Thyroid gland (tissue), 4 donors: ENCODE measurements around the gene PPDPF. TPM values are rescaled to one million over a fixed set of nuclear protein-coding genes. Genes with fewer than 3 reads are reported as not detected.
"Not testable (repeated sequence)": the region's sequence is repeated elsewhere in the genome, so short reads cannot be mapped to it uniquely, and the experiment has no call there.

Experiments
- DNase-seq, 2 donors: peaks; one replicate each; pipeline ENCODE4 v3.0.0-alpha.2; 2019
- H3K27ac ChIP-seq, 3 donors: fragments of 200-600 bp; sonication (generic); 1 replicate in 2 of 3; 2 replicates in 1 of 3; pipeline ENCODE4 v1.5.1; 2016 to 2019; ENCODE audit warnings: mild to moderate bottlenecking in 1 of 3, moderate library complexity in 1 of 3
- H3K27me3 ChIP-seq: fragments of 200-600 bp; sonication (generic); one replicate; pipeline ENCODE4 v1.5.1; 2019
- H3K36me3 ChIP-seq, 2 donors: fragments of 200-600 bp; sonication (generic); one replicate each; pipeline ENCODE4 v1.5.1; 2016 to 2019
- H3K4me1 ChIP-seq, 2 donors: fragments of 200-600 bp; sonication (generic); one replicate each; pipeline ENCODE4 v1.5.1; 2017 to 2019
- H3K4me3 ChIP-seq, 3 donors: fragments of 200-600 bp; sonication (generic); replicated peaks in 1 of 3; 1 replicate in 2 of 3; 2 replicates in 1 of 3; pipeline ENCODE4 v1.5.1; 2016; ENCODE audit warnings: mild to moderate bottlenecking in 1 of 3
- H3K9me3 ChIP-seq: fragments of 200-600 bp; sonication (generic); one replicate; pipeline ENCODE4 v1.5.1; 2017
- POLR2A ChIP-seq, 2 donors: fragments of 450-650 bp; IDR thresholded peaks; one replicate each; pipeline ENCODE4 v1.6.1; 2017; ENCODE audit warnings: antibody characterized with exemption in 2 of 2, mild to moderate bottlenecking in 2 of 2, moderate library complexity in 1 of 2
- WGBS, 2 donors: methylation state at CpG; one replicate each; pipeline ENCODE4 v1.1.5; 2017; 5-methylcytosine and 5-hydroxymethylcytosine counted together
- intact Hi-C: fragments of 100-400 bp; cut with DNase I; formaldehyde crosslinking; loops from one replicate; pipeline ENCODE4 v1.15.1; 2023
- total RNA-seq, 4 donors: library from RNA; depleted of rRNA; stranded (reverse); fragments of >200 nt; gene quantifications; one replicate each; pipeline ENCODE4 v1.2.3, GENCODE V29; 2016
- TF ChIP-seq, protein P1 (sequence below), 6 experiments: fragments of 200-600 bp in 3 of 6; fragments of 450-650 bp in 3 of 6; sonication (generic) in 3 of 6; IDR thresholded peaks; one replicate each; pipeline ENCODE4 v1.5.1; 2016 to 2019; ENCODE audit warnings: antibody characterized with exemption in 6 of 6, mild to moderate bottlenecking in 2 of 6, inconsistent platforms in 1 of 6, moderate library complexity in 1 of 6

The PPDPF gene
- total RNA-seq, 4 donors from 2014 or later = 82.0 to 226 (median 146) TPM

DNA sequence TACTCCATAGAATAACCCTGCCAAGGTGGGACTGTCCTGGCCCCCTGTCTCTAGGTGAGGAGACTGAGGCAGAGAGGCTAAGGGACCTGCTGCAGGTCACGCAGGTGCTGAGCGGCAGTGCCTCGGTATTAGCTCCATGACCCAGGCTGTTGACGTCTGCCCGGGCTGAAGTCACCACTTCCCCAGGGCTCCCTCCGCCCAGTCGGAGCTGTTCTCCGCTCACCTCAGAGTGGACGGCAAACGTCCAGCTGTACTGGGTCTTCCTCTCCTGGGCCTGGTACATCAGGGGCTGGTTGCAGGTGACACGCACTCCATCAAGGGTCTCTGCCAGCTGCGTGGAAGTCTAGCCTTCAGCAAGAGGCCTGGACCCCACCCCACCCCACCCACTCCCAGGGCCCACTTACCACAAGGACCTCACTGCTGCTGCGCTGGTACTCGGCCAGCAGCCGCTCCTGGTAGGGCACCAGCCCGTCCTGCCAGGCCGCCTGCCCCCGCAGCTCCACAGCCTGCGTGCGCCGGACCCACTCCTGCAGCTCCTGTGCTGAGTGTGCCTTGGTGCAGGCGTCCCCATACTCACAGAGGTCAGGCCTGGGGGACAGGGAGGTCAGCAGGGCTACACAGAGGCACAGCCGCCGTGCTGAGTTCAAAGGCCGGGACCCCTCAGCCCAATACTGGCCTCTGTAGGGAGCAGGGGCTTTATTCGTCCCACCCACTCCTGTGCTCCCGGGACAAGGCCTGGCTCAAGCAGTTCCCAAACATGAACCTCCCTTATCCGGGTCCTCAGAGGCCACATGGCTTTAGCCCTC is 49.9 kb downstream of the PPDPF start:
- intact Hi-C loops = loop anchor here (10.0 kb wide), 1 partner anchor 74 kb away; no protein-coding TSS in a partner anchor
- no peak for DNase-seq
- no peaks in the 10 kb centered on the region for H3K9me3 ChIP-seq
- H3K27ac ChIP-seq = no peak overlapping the region
- H3K27me3 ChIP-seq = no peaks in the 10 kb centered on the region
- H3K36me3 ChIP-seq = peaks cover 0 to 4% of the 10 kb centered on the region in 2 donors
- H3K4me1 ChIP-seq = peaks cover 10 to 20% of the 10 kb centered on the region in 2 donors
- no peak overlapping the region for H3K4me3 ChIP-seq
- TF ChIP-seq, protein P1, sequence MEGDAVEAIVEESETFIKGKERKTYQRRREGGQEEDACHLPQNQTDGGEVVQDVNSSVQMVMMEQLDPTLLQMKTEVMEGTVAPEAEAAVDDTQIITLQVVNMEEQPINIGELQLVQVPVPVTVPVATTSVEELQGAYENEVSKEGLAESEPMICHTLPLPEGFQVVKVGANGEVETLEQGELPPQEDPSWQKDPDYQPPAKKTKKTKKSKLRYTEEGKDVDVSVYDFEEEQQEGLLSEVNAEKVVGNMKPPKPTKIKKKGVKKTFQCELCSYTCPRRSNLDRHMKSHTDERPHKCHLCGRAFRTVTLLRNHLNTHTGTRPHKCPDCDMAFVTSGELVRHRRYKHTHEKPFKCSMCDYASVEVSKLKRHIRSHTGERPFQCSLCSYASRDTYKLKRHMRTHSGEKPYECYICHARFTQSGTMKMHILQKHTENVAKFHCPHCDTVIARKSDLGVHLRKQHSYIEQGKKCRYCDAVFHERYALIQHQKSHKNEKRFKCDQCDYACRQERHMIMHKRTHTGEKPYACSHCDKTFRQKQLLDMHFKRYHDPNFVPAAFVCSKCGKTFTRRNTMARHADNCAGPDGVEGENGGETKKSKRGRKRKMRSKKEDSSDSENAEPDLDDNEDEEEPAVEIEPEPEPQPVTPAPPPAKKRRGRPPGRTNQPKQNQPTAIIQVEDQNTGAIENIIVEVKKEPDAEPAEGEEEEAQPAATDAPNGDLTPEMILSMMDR (IDR thresholded peaks at IDR 0.05) = no peak
- no peak for TF ChIP-seq POLR2A (IDR thresholded peaks at IDR 0.05)
- WGBS, 2 donors = 92% methylated on average over 12 of the region's 28 CpGs

DNA sequence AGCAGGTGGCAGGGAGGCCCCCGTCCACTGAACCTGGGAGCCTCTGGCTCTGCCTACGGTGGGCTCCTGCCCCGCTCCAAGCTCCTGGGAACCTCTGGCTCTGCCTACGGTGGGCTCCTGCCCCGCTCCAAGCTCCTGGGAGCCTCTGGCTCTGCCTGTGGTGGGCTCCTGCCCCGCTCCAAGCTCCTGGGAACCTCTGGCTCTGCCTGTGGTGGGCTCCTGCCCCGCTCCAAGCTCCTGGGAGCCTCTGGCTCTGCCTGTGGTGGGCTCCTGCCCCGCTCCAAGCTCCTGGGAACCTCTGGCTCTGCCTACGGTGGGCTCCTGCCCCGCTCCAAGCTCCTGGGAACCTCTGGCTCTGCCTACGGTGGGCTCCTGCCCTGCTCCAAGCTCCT is 50.5 kb downstream of the PPDPF start:
- not testable (repeated sequence) for H3K36me3 ChIP-seq, H3K9me3 ChIP-seq, H3K27ac ChIP-seq, H3K27me3 ChIP-seq, DNase-seq, H3K4me3 ChIP-seq
- H3K4me1 ChIP-seq = peaks cover 10 to 20% of the 10 kb centered on the region in 2 donors
- intact Hi-C loops = loop anchor here (10.0 kb wide), 1 partner anchor 74 kb away; no protein-coding TSS in a partner anchor
- WGBS, 2 donors = no CpG with 5 or more reads among the region's 11 CpGs

Other genes with a start within 250 kb of the PPDPF start
- 10 to 100 TPM; 70.7 to 75.7 (median 72.7) TPM for gene ARFGAP1, start 248.0 kb upstream of the PPDPF start, total RNA-seq
- gene COL20A1, start 227.6 kb upstream of the PPDPF start, total RNA-seq = under 1 TPM in 1 of 4 donors, not detected in 3; 0.13 TPM
- gene CHRNA4, start 159.4 kb upstream of the PPDPF start, total RNA-seq = 1 to 10 TPM in 3 of 4 donors, under 1 TPM in 1; 0.54 to 6.3 (median 1.9) TPM
- gene KCNQ2, start 48.1 kb upstream of the PPDPF start, total RNA-seq = under 1 TPM in 2 of 4 donors, not detected in 2; 0.11 to 0.27 TPM
- gene EEF1A2, start 21.7 kb upstream of the PPDPF start, total RNA-seq = 1 to 10 TPM in 3 of 4 donors, under 1 TPM in 1; 0.22 to 2.0 (median 1.3) TPM
- gene PTK6, start 16.6 kb downstream of the PPDPF start, total RNA-seq = under 1 TPM in 1 of 4 donors, not detected in 3; 0.11 TPM
- gene SRMS, start 27.0 kb downstream of the PPDPF start, total RNA-seq = not detected
- gene FNDC11, start 33.4 kb downstream of the PPDPF start, total RNA-seq = under 1 TPM in 3 of 4 donors, not detected in 1; 0.39 to 0.89 (median 0.40) TPM
- gene HELZ2, start 53.5 kb downstream of the PPDPF start, total RNA-seq = 10 to 100 TPM; 24.3 to 45.5 (median 36.0) TPM
- gene GMEB2, start 106.3 kb downstream of the PPDPF start, total RNA-seq = 10 to 100 TPM; 23.1 to 34.9 (median 29.9) TPM
- gene STMN3, start 132.7 kb downstream of the PPDPF start, total RNA-seq = 10 to 100 TPM; 53.7 to 84.0 (median 66.1) TPM
- gene RTEL1, start 137.5 kb downstream of the PPDPF start, total RNA-seq = 10 to 100 TPM; 14.1 to 87.4 (median 54.2) TPM
- 10 to 100 TPM in 2 of 4 donors, 1 to 10 TPM in 2; 6.7 to 15.5 (median 10.5) TPM for gene TNFRSF6B, start 175.9 kb downstream of the PPDPF start, total RNA-seq
- 10 to 100 TPM; 43.6 to 52.1 (median 46.7) TPM for gene ARFRP1, start 187.2 kb downstream of the PPDPF start, total RNA-seq
- 10 to 100 TPM; 27.7 to 36.3 (median 30.0) TPM for gene ZGPAT, start 187.3 kb downstream of the PPDPF start, total RNA-seq
- 10 to 100 TPM in 2 of 4 donors, 1 to 10 TPM in 2; 8.7 to 25.0 (median 11.5) TPM for gene LIME1, start 215.9 kb downstream of the PPDPF start, total RNA-seq
- 10 to 100 TPM; 26.0 to 55.9 (median 39.3) TPM for gene SLC2A4RG, start 219.0 kb downstream of the PPDPF start, total RNA-seq